ENCODE results near the gene DDX25. TPM values are rescaled to one million over a fixed set of nuclear protein-coding genes. Genes with fewer than 3 reads are reported as not detected.

DDX25 gene
- total and polyA plus RNA-seq, 9 of the 15 experiments (the other 6 are each of a cell fraction or from before 2014, with no cell fraction given), result not detected

DNA sequence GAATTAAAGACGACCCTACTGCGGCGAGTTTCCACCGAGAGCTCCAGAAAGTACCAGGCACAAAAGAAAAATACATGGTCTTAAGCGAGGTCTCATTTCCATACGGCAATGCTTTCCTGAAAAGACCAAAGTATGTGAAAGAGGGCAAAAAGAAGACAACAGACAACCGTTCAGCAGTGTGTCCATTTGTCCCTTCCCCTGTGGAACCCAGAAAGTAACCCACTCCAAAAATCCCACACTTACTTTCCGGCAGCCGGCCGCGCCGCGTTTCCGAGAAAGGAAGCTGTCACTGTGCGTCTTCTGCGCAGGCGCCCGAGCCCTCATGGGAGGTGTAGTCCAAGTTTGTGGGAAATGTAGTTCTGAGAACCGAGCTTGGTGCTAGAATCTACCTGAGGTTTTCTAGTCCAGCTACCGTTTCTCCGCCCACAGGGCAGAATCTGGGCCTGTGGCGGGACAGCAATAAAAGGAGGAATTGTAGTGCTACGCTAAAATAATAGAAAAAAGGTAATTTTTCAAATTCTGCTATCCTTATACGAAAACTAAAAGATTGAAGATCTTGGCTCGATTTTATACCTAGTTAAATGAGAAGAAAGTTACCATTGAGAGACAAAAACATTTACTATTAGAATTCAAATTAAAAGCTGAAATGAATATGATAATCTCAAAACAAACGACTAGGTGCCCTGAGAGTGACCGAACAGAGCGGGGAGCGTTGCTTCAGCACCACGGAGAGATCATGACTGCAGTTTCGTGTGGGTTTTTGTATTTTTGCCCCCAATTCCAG is 1.2 kb upstream of the DDX25 start, which contains the start of gene PUS3 (continued):
- no peak for TF ChIP-seq ARHGAP35 (IDR thresholded peaks at IDR 0.05; ENCODE audit: partially characterized antibody)
- peak in 1 of 3 experiments; percentile 73; a peak in 2 of 6 replicates for TF ChIP-seq ZBTB11 (CRISPR knock-in tag; IDR thresholded peaks at IDR 0.05)
- TF ChIP-seq RBM22 (IDR thresholded peaks at IDR 0.05; ENCODE audit: low read depth, low read length, poor library complexity, severe bottlenecking), result no peak
- TF ChIP-seq POU5F1 (IDR thresholded peaks at IDR 0.05; ENCODE audit: borderline replicate concordance, low read depth, low read length, partially characterized antibody), result peak; percentile 22
- TF ChIP-seq NR2C1 (IDR thresholded peaks at IDR 0.05), result no peak
- no peak for TF ChIP-seq NR2C1 (tag; IDR thresholded peaks at IDR 0.05)
- TF ChIP-seq SMARCA5 (IDR thresholded peaks at IDR 0.05), result no peak
- peak; percentile 69 for TF ChIP-seq GABPB1 (CRISPR knock-in tag; IDR thresholded peaks at IDR 0.05)
- TF ChIP-seq, protein P1, sequence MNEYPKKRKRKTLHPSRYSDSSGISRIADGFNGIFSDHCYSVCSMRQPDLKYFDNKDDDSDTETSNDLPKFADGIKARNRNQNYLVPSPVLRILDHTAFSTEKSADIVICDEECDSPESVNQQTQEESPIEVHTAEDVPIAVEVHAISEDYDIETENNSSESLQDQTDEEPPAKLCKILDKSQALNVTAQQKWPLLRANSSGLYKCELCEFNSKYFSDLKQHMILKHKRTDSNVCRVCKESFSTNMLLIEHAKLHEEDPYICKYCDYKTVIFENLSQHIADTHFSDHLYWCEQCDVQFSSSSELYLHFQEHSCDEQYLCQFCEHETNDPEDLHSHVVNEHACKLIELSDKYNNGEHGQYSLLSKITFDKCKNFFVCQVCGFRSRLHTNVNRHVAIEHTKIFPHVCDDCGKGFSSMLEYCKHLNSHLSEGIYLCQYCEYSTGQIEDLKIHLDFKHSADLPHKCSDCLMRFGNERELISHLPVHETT (CRISPR knock-in tag; conservative IDR thresholded peaks at IDR 0.05 in 1 of 2, IDR thresholded peaks at IDR 0.05 in 1 of 2), result no peak
- no peak for TF ChIP-seq HNRNPH1 (optimal IDR thresholded peaks at IDR 0.05; ENCODE audit: low read depth, low read length)
- no peak for TF ChIP-seq KAT2B (IDR thresholded peaks at IDR 0.05; ENCODE audit: low read depth, low read length)
- TF ChIP-seq ZNF354B (CRISPR knock-in tag; IDR thresholded peaks at IDR 0.05), result no peak
- TF ChIP-seq, protein P2, sequence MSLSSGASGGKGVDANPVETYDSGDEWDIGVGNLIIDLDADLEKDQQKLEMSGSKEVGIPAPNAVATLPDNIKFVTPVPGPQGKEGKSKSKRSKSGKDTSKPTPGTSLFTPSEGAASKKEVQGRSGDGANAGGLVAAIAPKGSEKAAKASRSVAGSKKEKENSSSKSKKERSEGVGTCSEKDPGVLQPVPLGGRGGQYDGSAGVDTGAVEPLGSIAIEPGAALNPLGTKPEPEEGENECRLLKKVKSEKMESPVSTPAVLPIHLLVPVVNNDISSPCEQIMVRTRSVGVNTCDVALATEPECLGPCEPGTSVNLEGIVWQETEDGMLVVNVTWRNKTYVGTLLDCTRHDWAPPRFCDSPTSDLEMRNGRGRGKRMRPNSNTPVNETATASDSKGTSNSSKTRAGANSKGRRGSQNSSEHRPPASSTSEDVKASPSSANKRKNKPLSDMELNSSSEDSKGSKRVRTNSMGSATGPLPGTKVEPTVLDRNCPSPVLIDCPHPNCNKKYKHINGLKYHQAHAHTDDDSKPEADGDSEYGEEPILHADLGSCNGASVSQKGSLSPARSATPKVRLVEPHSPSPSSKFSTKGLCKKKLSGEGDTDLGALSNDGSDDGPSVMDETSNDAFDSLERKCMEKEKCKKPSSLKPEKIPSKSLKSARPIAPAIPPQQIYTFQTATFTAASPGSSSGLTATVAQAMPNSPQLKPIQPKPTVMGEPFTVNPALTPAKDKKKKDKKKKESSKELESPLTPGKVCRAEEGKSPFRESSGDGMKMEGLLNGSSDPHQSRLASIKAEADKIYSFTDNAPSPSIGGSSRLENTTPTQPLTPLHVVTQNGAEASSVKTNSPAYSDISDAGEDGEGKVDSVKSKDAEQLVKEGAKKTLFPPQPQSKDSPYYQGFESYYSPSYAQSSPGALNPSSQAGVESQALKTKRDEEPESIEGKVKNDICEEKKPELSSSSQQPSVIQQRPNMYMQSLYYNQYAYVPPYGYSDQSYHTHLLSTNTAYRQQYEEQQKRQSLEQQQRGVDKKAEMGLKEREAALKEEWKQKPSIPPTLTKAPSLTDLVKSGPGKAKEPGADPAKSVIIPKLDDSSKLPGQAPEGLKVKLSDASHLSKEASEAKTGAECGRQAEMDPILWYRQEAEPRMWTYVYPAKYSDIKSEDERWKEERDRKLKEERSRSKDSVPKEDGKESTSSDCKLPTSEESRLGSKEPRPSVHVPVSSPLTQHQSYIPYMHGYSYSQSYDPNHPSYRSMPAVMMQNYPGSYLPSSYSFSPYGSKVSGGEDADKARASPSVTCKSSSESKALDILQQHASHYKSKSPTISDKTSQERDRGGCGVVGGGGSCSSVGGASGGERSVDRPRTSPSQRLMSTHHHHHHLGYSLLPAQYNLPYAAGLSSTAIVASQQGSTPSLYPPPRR (CRISPR knock-in tag; IDR thresholded peaks at IDR 0.05; ENCODE audit: borderline replicate concordance), result no peak
- no peak for TF ChIP-seq FOXK1 (CRISPR knock-in tag; IDR thresholded peaks at IDR 0.05; ENCODE audit: borderline replicate concordance)
- no peak for TF ChIP-seq SMAD3 (CRISPR knock-in tag; conservative IDR thresholded peaks at IDR 0.05)
- TF ChIP-seq RFX7 (CRISPR knock-in tag; IDR thresholded peaks at IDR 0.05), result no peak
- TF ChIP-seq NONO (IDR thresholded peaks at IDR 0.05; ENCODE audit: low read depth in 2 of 2, low read length in 1 of 2), result no peak

Measured in K562 (cell line).